ENCODE measurements around the gene MORN1. TPM values are rescaled to one million over a fixed set of nuclear protein-coding genes. Genes with fewer than 3 reads are reported as not detected.

The MORN1 gene
- total and polyA plus RNA-seq, 2 experiments from 2014 or later = 4.5 to 9.4 TPM

GRCh38 chr1:2292725-2293450 is 98.5 kb downstream of the MORN1 start:
- Histone ChIP-seq H3K36me3 (replicated peaks; ENCODE audit: insufficient read depth, low read depth) (no peaks in the 10 kb centered on the region), H2AFZ (no peak overlapping the region), H3K9me2 (replicated peaks; ENCODE audit: insufficient read depth) (no peaks in the 10 kb centered on the region), H3K4me2 (no peak overlapping the region), H3K79me2 (peaks cover 100% of the 10 kb centered on the region), H4K20me1 (ENCODE audit: insufficient read depth, poor library complexity, severe bottlenecking) (peaks cover 99% of the 10 kb centered on the region), H3K9me3 (ENCODE audit: low read depth) (no peaks in the 10 kb centered on the region), H3K4me3 (no peak overlapping the region), H3K27ac (no peak overlapping the region), H3K4me1 (ENCODE audit: insufficient read depth) (no peaks in the 10 kb centered on the region), H3K27me3 (no peaks in the 10 kb centered on the region)
- DNase-seq (ENCODE audit: low spot score) = no peak
- TF ChIP-seq EZH2phosphoT487 (IDR thresholded peaks at IDR 0.05; ENCODE audit: low read depth, severe bottlenecking, unreplicated experiment) = no peak
- no peak for TF ChIP-seq CTCF (IDR thresholded peaks at IDR 0.05; ENCODE audit: poor library complexity)
- TF ChIP-seq EZH2 (IDR thresholded peaks at IDR 0.05; ENCODE audit: borderline replicate concordance) = no peak
- WGBS (ENCODE audit: low lambda C conversion rate, missing lambda C conversion rate) = 95% methylated on average over 24 of the region's 30 CpGs

GRCh38 chr1:2291577-2291976 is 99.8 kb downstream of the MORN1 start:
- Histone ChIP-seq H3K36me3 (replicated peaks; ENCODE audit: insufficient read depth, low read depth) (no peaks in the 10 kb centered on the region), H3K9me2 (replicated peaks; ENCODE audit: insufficient read depth) (no peaks in the 10 kb centered on the region), H3K79me2 (peaks cover 99% of the 10 kb centered on the region), H3K4me1 (ENCODE audit: insufficient read depth) (no peaks in the 10 kb centered on the region), H4K20me1 (ENCODE audit: insufficient read depth, poor library complexity, severe bottlenecking) (peaks cover 89% of the 10 kb centered on the region), H3K4me3 (no peak overlapping the region), H3K9me3 (ENCODE audit: low read depth) (no peaks in the 10 kb centered on the region), H3K27me3 (no peaks in the 10 kb centered on the region), H2AFZ (no peak overlapping the region), H3K27ac (no peak overlapping the region), H3K4me2 (no peak overlapping the region)
- TF ChIP-seq EZH2 (IDR thresholded peaks at IDR 0.05; ENCODE audit: borderline replicate concordance) (no peak), CTCF (IDR thresholded peaks at IDR 0.05; ENCODE audit: poor library complexity) (no peak), EZH2phosphoT487 (IDR thresholded peaks at IDR 0.05; ENCODE audit: low read depth, severe bottlenecking, unreplicated experiment) (no peak)
- WGBS (ENCODE audit: low lambda C conversion rate, missing lambda C conversion rate) = 88% methylated on average over 5 of the region's 5 CpGs
- DNase-seq (ENCODE audit: low spot score) = no peak

GRCh38 chr1:2290595-2291510 is 100.5 kb downstream of the MORN1 start:
- 87% methylated on average over 37 of the region's 41 CpGs for WGBS (ENCODE audit: low lambda C conversion rate, missing lambda C conversion rate)
- DNase-seq (ENCODE audit: low spot score) = no peak
- no peaks in the 10 kb centered on the region for H3K9me2 ChIP-seq (replicated peaks; ENCODE audit: insufficient read depth)
- H3K36me3 ChIP-seq (replicated peaks; ENCODE audit: insufficient read depth, low read depth) = no peaks in the 10 kb centered on the region
- H3K79me2 ChIP-seq = peaks cover 99% of the 10 kb centered on the region
- H4K20me1 ChIP-seq (ENCODE audit: insufficient read depth, poor library complexity, severe bottlenecking) = peaks cover 88% of the 10 kb centered on the region
- no peak overlapping the region for H3K27ac ChIP-seq
- H2AFZ ChIP-seq = no peak overlapping the region
- H3K4me2 ChIP-seq = no peak overlapping the region
- H3K9me3 ChIP-seq (ENCODE audit: low read depth) = no peaks in the 10 kb centered on the region
- H3K27me3 ChIP-seq = no peaks in the 10 kb centered on the region
- H3K4me3 ChIP-seq = no peak overlapping the region
- no peaks in the 10 kb centered on the region for H3K4me1 ChIP-seq (ENCODE audit: insufficient read depth)
- no peak for TF ChIP-seq CTCF (IDR thresholded peaks at IDR 0.05; ENCODE audit: poor library complexity)
- TF ChIP-seq EZH2 (IDR thresholded peaks at IDR 0.05; ENCODE audit: borderline replicate concordance) = no peak
- TF ChIP-seq EZH2phosphoT487 (IDR thresholded peaks at IDR 0.05; ENCODE audit: low read depth, severe bottlenecking, unreplicated experiment) = no peak

Measured in hepatocyte (in vitro differentiated cells).